ENCODE data around the gene ST8SIA1. TPM values are rescaled to one million over a fixed set of nuclear protein-coding genes. Genes with fewer than 3 reads are reported as not detected.
"Not testable (repeated sequence)": the region's sequence is repeated elsewhere in the genome, so short reads cannot be mapped to it uniquely, and the experiment has no call there.

ST8SIA1 gene, protein sequence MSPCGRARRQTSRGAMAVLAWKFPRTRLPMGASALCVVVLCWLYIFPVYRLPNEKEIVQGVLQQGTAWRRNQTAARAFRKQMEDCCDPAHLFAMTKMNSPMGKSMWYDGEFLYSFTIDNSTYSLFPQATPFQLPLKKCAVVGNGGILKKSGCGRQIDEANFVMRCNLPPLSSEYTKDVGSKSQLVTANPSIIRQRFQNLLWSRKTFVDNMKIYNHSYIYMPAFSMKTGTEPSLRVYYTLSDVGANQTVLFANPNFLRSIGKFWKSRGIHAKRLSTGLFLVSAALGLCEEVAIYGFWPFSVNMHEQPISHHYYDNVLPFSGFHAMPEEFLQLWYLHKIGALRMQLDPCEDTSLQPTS
- under 0.01 and 0.13 TPM in 2 replicates for total RNA-seq

DNA sequence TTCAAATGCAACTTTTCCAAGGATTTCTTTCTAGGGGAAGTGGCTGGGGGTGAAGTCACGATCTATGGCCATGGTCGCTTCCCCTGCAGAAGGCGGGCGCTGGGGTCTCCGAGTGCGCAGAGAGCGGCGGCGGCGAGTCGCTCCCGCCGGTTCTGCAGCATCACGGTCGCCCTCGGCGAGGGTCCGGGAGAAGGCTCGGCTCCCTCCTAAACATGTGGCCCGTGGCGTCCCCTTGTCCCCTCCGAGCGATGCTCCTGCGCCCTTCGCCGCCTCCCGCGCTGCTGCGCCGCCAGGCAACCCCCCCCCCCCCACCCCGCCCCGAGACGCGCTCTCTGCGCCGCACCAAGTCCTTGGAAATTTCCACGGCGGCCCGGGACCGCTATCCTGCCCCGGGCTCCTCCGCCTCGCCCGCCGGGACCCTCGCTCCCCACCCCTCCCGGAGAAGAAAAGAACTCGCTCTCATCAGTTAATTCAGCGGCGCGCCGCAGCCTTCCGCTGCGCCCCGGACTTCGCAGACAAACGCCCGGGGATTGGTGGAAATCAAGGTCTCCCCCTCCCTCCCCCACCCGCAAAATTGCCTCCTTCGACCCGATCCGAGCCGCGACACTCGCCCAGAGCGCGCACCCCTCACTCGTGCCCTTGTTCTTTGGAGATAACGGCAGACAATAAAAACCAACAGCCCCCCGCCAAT, at the start of gene ST8SIA1:
Gene ST8SIA1 (minus strand): TSS at position 298 of the 691 bp plus-strand sequence. CDS start 475 bp downstream, outside the sequence.
- TF ChIP-seq, protein P1, sequence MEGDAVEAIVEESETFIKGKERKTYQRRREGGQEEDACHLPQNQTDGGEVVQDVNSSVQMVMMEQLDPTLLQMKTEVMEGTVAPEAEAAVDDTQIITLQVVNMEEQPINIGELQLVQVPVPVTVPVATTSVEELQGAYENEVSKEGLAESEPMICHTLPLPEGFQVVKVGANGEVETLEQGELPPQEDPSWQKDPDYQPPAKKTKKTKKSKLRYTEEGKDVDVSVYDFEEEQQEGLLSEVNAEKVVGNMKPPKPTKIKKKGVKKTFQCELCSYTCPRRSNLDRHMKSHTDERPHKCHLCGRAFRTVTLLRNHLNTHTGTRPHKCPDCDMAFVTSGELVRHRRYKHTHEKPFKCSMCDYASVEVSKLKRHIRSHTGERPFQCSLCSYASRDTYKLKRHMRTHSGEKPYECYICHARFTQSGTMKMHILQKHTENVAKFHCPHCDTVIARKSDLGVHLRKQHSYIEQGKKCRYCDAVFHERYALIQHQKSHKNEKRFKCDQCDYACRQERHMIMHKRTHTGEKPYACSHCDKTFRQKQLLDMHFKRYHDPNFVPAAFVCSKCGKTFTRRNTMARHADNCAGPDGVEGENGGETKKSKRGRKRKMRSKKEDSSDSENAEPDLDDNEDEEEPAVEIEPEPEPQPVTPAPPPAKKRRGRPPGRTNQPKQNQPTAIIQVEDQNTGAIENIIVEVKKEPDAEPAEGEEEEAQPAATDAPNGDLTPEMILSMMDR (IDR thresholded peaks at IDR 0.05; ENCODE audit: insufficient read depth, low read length, severe bottlenecking) = no peak
- no peaks in the 10 kb centered on the region for H3K36me3 ChIP-seq (ENCODE audit: control insufficient read depth, insufficient read depth, low read length)
- H3K27me3 ChIP-seq (ENCODE audit: control insufficient read depth, insufficient read depth, low read length) = peaks cover 15% of the 10 kb centered on the region
- no peak for DNase-seq (ENCODE audit: low read depth)
- peak within 1 kb of the TSS; percentile 53 for H3K4me3 ChIP-seq (ENCODE audit: low read depth, low read length)
- FAIRE-seq = no peak

GRCh38 chr12:22380031-22380430, 45.5 kb upstream of the ST8SIA1 start:
- Histone ChIP-seq H3K27me3 (ENCODE audit: control insufficient read depth, insufficient read depth, low read length) (no peaks in the 10 kb centered on the region), H3K36me3 (ENCODE audit: control insufficient read depth, insufficient read depth, low read length) (no peaks in the 10 kb centered on the region), H3K4me3 (ENCODE audit: low read depth, low read length) (no peak overlapping the region)
- FAIRE-seq (no peak), DNase-seq (ENCODE audit: low read depth) (no peak)
- TF ChIP-seq, protein P1 (IDR thresholded peaks at IDR 0.05; ENCODE audit: insufficient read depth, low read length, severe bottlenecking) = no peak

GRCh38 chr12:22377731-22378496, 43.4 kb upstream of the ST8SIA1 start:
- no peaks in the 10 kb centered on the region for H3K36me3 ChIP-seq (ENCODE audit: control insufficient read depth, insufficient read depth, low read length)
- H3K27me3 ChIP-seq (ENCODE audit: control insufficient read depth, insufficient read depth, low read length) = no peaks in the 10 kb centered on the region
- FAIRE-seq = no peak
- TF ChIP-seq, protein P1 (IDR thresholded peaks at IDR 0.05; ENCODE audit: insufficient read depth, low read length, severe bottlenecking) = no peak
- peak; percentile 24 for DNase-seq (ENCODE audit: low read depth)
- no peak overlapping the region for H3K4me3 ChIP-seq (ENCODE audit: low read depth, low read length)

- not testable (repeated sequence) for H3K27me3 ChIP-seq (ENCODE audit: control insufficient read depth, insufficient read depth, low read length); FAIRE-seq; H3K36me3 ChIP-seq (ENCODE audit: control insufficient read depth, insufficient read depth, low read length); H3K4me3 ChIP-seq (ENCODE audit: low read depth, low read length); DNase-seq (ENCODE audit: low read depth)
These were observed 42.2 kb upstream of the ST8SIA1 start for GRCh38 chr12:22376596-22377150.

GRCh38 chr12:22374508-22374907, 40.0 kb upstream of the ST8SIA1 start:
- no peak for FAIRE-seq
- Histone ChIP-seq H3K36me3 (ENCODE audit: control insufficient read depth, insufficient read depth, low read length) (no peaks in the 10 kb centered on the region), H3K4me3 (ENCODE audit: low read depth, low read length) (no peak overlapping the region), H3K27me3 (ENCODE audit: control insufficient read depth, insufficient read depth, low read length) (no peaks in the 10 kb centered on the region)
- no peak for DNase-seq (ENCODE audit: low read depth)
- TF ChIP-seq, protein P1 (IDR thresholded peaks at IDR 0.05; ENCODE audit: insufficient read depth, low read length, severe bottlenecking) = no peak
